ENCODE measurements around the gene SNRPA.

SNRPA gene

GRCh38 chr19:40750058-40750873, 737 bp upstream of the SNRPA start, which contains the start of gene ACTMAP (continued):
- TF ChIP-seq PRDM2 (tag by site-specific recombination; IDR thresholded peaks at IDR 0.05; ENCODE audit: borderline replicate concordance) (no peak), KLF10 (tag by site-specific recombination; IDR thresholded peaks at IDR 0.05) (peak; percentile 88), ZNF664 (tag by site-specific recombination; IDR thresholded peaks at IDR 0.05) (peak; percentile 49; the same call in 1 of the 2 replicates), ZNF133 (tag by site-specific recombination; IDR thresholded peaks at IDR 0.05) (no peak), ZNF433 (tag by site-specific recombination; IDR thresholded peaks at IDR 0.05; ENCODE audit: low read depth) (no peak), RBAK (tag by site-specific recombination; IDR thresholded peaks at IDR 0.05) (peak; percentile 74), FEZF1 (tag by site-specific recombination; IDR thresholded peaks at IDR 0.05) (0 out of 2 replicates have a peak, but pooled peaks have one; percentile 40), ZNF416 (tag by site-specific recombination; IDR thresholded peaks at IDR 0.05) (no peak), ZNF777 (tag by site-specific recombination; IDR thresholded peaks at IDR 0.05; ENCODE audit: borderline replicate concordance) (no peak), GLIS1 (tag by site-specific recombination; IDR thresholded peaks at IDR 0.05) (peak; percentile 89), ZXDB (tag by site-specific recombination; IDR thresholded peaks at IDR 0.05) (peak; percentile 92), ZNF571 (tag by site-specific recombination; IDR thresholded peaks at IDR 0.05) (no peak), SP2 (tag by site-specific recombination; IDR thresholded peaks at IDR 0.05) (peak; percentile 99), ZNF549 (tag by site-specific recombination; IDR thresholded peaks at IDR 0.05) (no peak), KLF8 (tag by site-specific recombination; IDR thresholded peaks at IDR 0.05) (peak; percentile 93), ZNF423 (tag by site-specific recombination; IDR thresholded peaks at IDR 0.05) (no peak), ZNF707 (tag by site-specific recombination; IDR thresholded peaks at IDR 0.05) (no peak), KLF7 (tag by site-specific recombination; IDR thresholded peaks at IDR 0.05; ENCODE audit: borderline replicate concordance) (peak; percentile 91; the same call in 1 of the 2 replicates), ZNF350 (tag by site-specific recombination; IDR thresholded peaks at IDR 0.05) (no peak), ZNF23 (tag by site-specific recombination; IDR thresholded peaks at IDR 0.05; ENCODE audit: borderline replicate concordance) (no peak), KLF1 (tag by site-specific recombination; IDR thresholded peaks at IDR 0.05) (peak; percentile 78), HOXA7 (CRISPR knock-in tag; IDR thresholded peaks at IDR 0.05; ENCODE audit: borderline replicate concordance) (no peak), ZNF292 (tag by site-specific recombination; IDR thresholded peaks at IDR 0.05; ENCODE audit: borderline replicate concordance, low read depth) (0 out of 2 replicates have a peak, but pooled peaks have one; percentile 16), ZEB2 (tag by site-specific recombination; IDR thresholded peaks at IDR 0.05) (peak; percentile 90), ZNF366 (tag by site-specific recombination; conservative IDR thresholded peaks at IDR 0.05) (peak; percentile 86), ZNF211 (tag by site-specific recombination; IDR thresholded peaks at IDR 0.05; ENCODE audit: low read depth) (no peak), ZBTB17 (tag by site-specific recombination; IDR thresholded peaks at IDR 0.05) (peak; percentile 61), ZBTB48 (tag by site-specific recombination; IDR thresholded peaks at IDR 0.05) (peak; percentile 79; the same call in 1 of the 2 replicates), ZNF521 (tag by site-specific recombination; IDR thresholded peaks at IDR 0.05) (no peak), ZNF837 (tag by site-specific recombination; IDR thresholded peaks at IDR 0.05) (no peak), OSR2 (tag by site-specific recombination; IDR thresholded peaks at IDR 0.05) (0 out of 2 replicates have a peak, but pooled peaks have one; percentile 14)
- TF ChIP-seq, protein P1, sequence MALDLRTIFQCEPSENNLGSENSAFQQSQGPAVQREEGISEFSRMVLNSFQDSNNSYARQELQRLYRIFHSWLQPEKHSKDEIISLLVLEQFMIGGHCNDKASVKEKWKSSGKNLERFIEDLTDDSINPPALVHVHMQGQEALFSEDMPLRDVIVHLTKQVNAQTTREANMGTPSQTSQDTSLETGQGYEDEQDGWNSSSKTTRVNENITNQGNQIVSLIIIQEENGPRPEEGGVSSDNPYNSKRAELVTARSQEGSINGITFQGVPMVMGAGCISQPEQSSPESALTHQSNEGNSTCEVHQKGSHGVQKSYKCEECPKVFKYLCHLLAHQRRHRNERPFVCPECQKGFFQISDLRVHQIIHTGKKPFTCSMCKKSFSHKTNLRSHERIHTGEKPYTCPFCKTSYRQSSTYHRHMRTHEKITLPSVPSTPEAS (tag by site-specific recombination; IDR thresholded peaks at IDR 0.05): peak; percentile 59
